Right lobe of liver (tissue), 4 donors: ENCODE results near the gene FAM163B.

Source experiments
- CTCF ChIP-seq, 4 donors: fragments of 200-600 bp in 3 of 4; fragments of 450-650 bp in 1 of 4; IDR thresholded peaks; one replicate each; pipeline versions ENCODE4 v1.5.1 to v1.8.0; 2016 to 2022; ENCODE audit warnings: antibody characterized with exemption in 4 of 4, mild to moderate bottlenecking in 2 of 4
- POLR2A ChIP-seq: fragments of 450-650 bp; IDR thresholded peaks from one replicate; pipeline ENCODE4 v1.6.1; 2017; ENCODE audit warnings: antibody characterized with exemption, mild to moderate bottlenecking
- donor health status: DM: no; HTN: no; CAD: no.
- donor health status: DM: no; HTN: no; CAD: no.
- donor health status: DM: no; HTN: yes; CAD: no.

- no peak for TF ChIP-seq CTCF (IDR thresholded peaks at IDR 0.05)
- TF ChIP-seq POLR2A = no peak
Measured at GRCh38 chr9:133528001-133528875, 81.0 kb downstream of the FAM163B start.
